Fibroblast of lung (primary cell): Measurements from ENCODE around the gene CYP2D6. TPM values are rescaled to one million over a fixed set of nuclear protein-coding genes. Genes with fewer than 3 reads are reported as not detected.

Experiments used
- DNase-seq, 2 donors: peaks; one replicate each; pipeline versions ENCODE4 v3.0.0 to v3.0.0-alpha.2; 2010; ENCODE audit warnings: low read depth in 2 of 2
- H2AFZ ChIP-seq: 2 replicates; pipeline ENCODE4 v1.5.1; 2012; ENCODE audit warnings: low read length, control low read depth, inconsistent platforms
- H3K27ac ChIP-seq: 2 replicates; pipeline ENCODE4 v1.5.1; 2011; ENCODE audit warnings: low read length, control low read depth; ENCODE audit not compliant: insufficient read depth
- H3K27me3 ChIP-seq: 2 replicates; pipeline ENCODE4 v1.5.1; 2011; ENCODE audit warnings: mild to moderate bottlenecking, low read length; ENCODE audit not compliant: control insufficient read depth, insufficient read depth
- H3K36me3 ChIP-seq: 2 replicates; pipeline ENCODE4 v1.5.1; 2011; ENCODE audit warnings: low read length; ENCODE audit not compliant: control insufficient read depth, insufficient read depth
- H3K4me1 ChIP-seq: 2 replicates; pipeline ENCODE4 v1.5.1; 2011; ENCODE audit warnings: low read length; ENCODE audit not compliant: control insufficient read depth, insufficient read depth; ENCODE audit errors: extremely low read depth
- H3K4me2 ChIP-seq: 2 replicates; pipeline ENCODE4 v1.5.1; 2011; ENCODE audit warnings: low read length, control low read depth; ENCODE audit not compliant: insufficient read depth; ENCODE audit errors: extremely low read depth
- H3K4me3 ChIP-seq, 4 experiments: fragments of 200-600 bp in 1 of 4; sonication (generic) in 1 of 4; replicated peaks in 1 of 4; 2 replicates each; pipeline ENCODE4 v1.5.1; 2011 to 2016; ENCODE audit warnings: low read length in 4 of 4, low read depth in 3 of 4, mild to moderate bottlenecking in 3 of 4, control low read depth in 2 of 4, inconsistent platforms in 1 of 4, mixed read lengths in 1 of 4; ENCODE audit not compliant: insufficient read depth in 1 of 4; ENCODE audit errors: control extremely low read depth in 1 of 4
- H3K79me2 ChIP-seq: 2 replicates; pipeline ENCODE4 v1.5.1; 2012; ENCODE audit warnings: mild to moderate bottlenecking, low read length, inconsistent platforms; ENCODE audit not compliant: control insufficient read depth, insufficient read depth
- H3K9ac ChIP-seq: 2 replicates; pipeline ENCODE4 v1.5.1; 2011; ENCODE audit warnings: mild to moderate bottlenecking, low read length, control low read depth; ENCODE audit not compliant: insufficient read depth
- H3K9me3 ChIP-seq: 2 replicates; pipeline ENCODE4 v1.5.1; 2012; ENCODE audit warnings: low read depth, low read length; ENCODE audit not compliant: control insufficient read depth, insufficient read depth
- H4K20me1 ChIP-seq: 2 replicates; pipeline ENCODE4 v1.5.1; 2011; ENCODE audit warnings: low read length; ENCODE audit not compliant: control insufficient read depth, insufficient read depth; ENCODE audit errors: extremely low read depth
- CTCF ChIP-seq, 2 donors: IDR thresholded peaks in 1 of 2; conservative IDR thresholded peaks in 1 of 2; 1 replicate in 1 of 2; 2 replicates in 1 of 2; pipeline ENCODE4 v1.5.1; 2011 to 2012; ENCODE audit warnings: low read length in 2 of 2, control low read depth in 1 of 2, inconsistent platforms in 1 of 2, low read depth in 1 of 2, mild to moderate bottlenecking in 1 of 2
- EZH2 ChIP-seq: IDR thresholded peaks from 2 replicates; pipeline ENCODE4 v1.5.1; 2012; ENCODE audit warnings: low read length, control low read depth, mild to moderate bottlenecking; ENCODE audit errors: missing control alignments
- polyA plus RNA-seq, 2 donors: library from polyadenylated mRNA; depleted of rRNA in 1 of 2; stranded (reverse) in 1 of 2; unstranded in 1 of 2; fragments of >200 nt; gene quantifications; 2 replicates each; pipeline ENCODE4 v1.2.1, GENCODE V29; 2011 to 2012; ENCODE audit warnings: missing spikeins in 1 of 2
- total RNA-seq: library from RNA; depleted of rRNA; stranded (reverse); fragments of >200 nt; gene quantifications from 2 replicates; pipeline ENCODE4 v1.2.1, GENCODE V29; 2014

The CYP2D6 gene
- total and polyA plus RNA-seq, 2 donors (not counting 1 experiment from before 2014, with no cell fraction given): 0.09 to 0.33 TPM

- Histone ChIP-seq H3K36me3 (no peaks in the 10 kb centered on the region), H3K4me2 (no peak overlapping the region), H4K20me1 (no peaks in the 10 kb centered on the region), H3K27ac (no peak overlapping the region), H3K27me3 (no peaks in the 10 kb centered on the region), H2AFZ (no peak overlapping the region), H3K9ac (no peak overlapping the region), H3K4me3 (no peak overlapping the region), H3K79me2 (no peaks in the 10 kb centered on the region), H3K9me3 (no peaks in the 10 kb centered on the region), H3K4me1 (no peaks in the 10 kb centered on the region)
- TF ChIP-seq EZH2: no peak
- no peak for TF ChIP-seq CTCF (conservative IDR thresholded peaks at IDR 0.05 in 1 of 2, IDR thresholded peaks at IDR 0.05 in 1 of 2; ENCODE audit: low read depth in 1 of 2, low read length in 2 of 2)
- no peak for DNase-seq
Measured at GRCh38 chr22:42156121-42156520, 25.5 kb upstream of the CYP2D6 start.

GRCh38 chr22:42155053-42155543 lies 24.5 kb upstream of the CYP2D6 start:
- no peaks in the 10 kb centered on the region for H3K27me3 ChIP-seq
- H3K4me2 ChIP-seq: no peak overlapping the region
- H3K79me2 ChIP-seq: no peaks in the 10 kb centered on the region
- no peak overlapping the region for H3K9ac ChIP-seq
- no peaks in the 10 kb centered on the region for H3K4me1 ChIP-seq
- H2AFZ ChIP-seq: no peak overlapping the region
- no peak overlapping the region for H3K27ac ChIP-seq
- TF ChIP-seq CTCF (conservative IDR thresholded peaks at IDR 0.05 in 1 of 2, IDR thresholded peaks at IDR 0.05 in 1 of 2; ENCODE audit: low read depth in 1 of 2, low read length in 2 of 2) (no peak), EZH2 (no peak)
- H3K4me3 ChIP-seq: no peak overlapping the region
- no peaks in the 10 kb centered on the region for H3K36me3 ChIP-seq
- DNase-seq: no peak
- H4K20me1 ChIP-seq: no peaks in the 10 kb centered on the region
- no peaks in the 10 kb centered on the region for H3K9me3 ChIP-seq

- DNase-seq: no peak
- Histone ChIP-seq H3K27ac (no peak overlapping the region), H3K4me1 (no peaks in the 10 kb centered on the region), H3K4me3 (no peak overlapping the region), H3K9me3 (no peaks in the 10 kb centered on the region), H3K4me2 (no peak overlapping the region), H3K27me3 (no peaks in the 10 kb centered on the region), H2AFZ (no peak overlapping the region), H3K36me3 (no peaks in the 10 kb centered on the region), H4K20me1 (no peaks in the 10 kb centered on the region), H3K79me2 (no peaks in the 10 kb centered on the region), H3K9ac (no peak overlapping the region)
- TF ChIP-seq EZH2 (no peak), CTCF (conservative IDR thresholded peaks at IDR 0.05 in 1 of 2, IDR thresholded peaks at IDR 0.05 in 1 of 2; ENCODE audit: low read depth in 1 of 2, low read length in 2 of 2) (no peak)
Measured at GRCh38 chr22:42154293-42155052, 23.9 kb upstream of the CYP2D6 start.
